AML-193 (cell line): ENCODE measurements around the gene KRT80.
A peak's percentile ranks its signal among the peaks of the same experiment; 100 is the strongest.

ENCODE experiments used
- DNase-seq, 2 experiments: peaks; one replicate each; lab custom pipeline; 2025; lab: John Stamatoyannopoulos, UW

The KRT80 gene

DNA sequence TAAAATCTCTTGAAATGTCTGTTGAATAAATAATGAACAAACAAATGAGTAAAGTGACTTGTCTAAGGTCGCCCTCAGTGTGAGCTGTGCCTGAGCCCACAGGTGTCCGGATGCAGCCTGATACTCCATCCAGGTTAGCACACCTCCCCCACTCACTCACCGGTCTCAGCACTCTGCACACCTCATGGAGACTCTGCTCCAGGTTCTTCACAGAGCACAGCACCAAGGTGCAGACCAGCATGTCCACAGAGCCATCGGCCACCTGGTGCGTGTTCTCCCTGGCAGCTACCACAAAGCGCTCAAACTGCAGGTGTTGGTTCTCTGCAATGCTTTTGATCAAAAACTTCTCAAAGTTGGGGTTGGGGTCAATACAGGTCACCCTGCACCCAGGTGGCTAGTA is 37.1 kb upstream of the KRT80 start:
- no peak for DNase-seq

DNA sequence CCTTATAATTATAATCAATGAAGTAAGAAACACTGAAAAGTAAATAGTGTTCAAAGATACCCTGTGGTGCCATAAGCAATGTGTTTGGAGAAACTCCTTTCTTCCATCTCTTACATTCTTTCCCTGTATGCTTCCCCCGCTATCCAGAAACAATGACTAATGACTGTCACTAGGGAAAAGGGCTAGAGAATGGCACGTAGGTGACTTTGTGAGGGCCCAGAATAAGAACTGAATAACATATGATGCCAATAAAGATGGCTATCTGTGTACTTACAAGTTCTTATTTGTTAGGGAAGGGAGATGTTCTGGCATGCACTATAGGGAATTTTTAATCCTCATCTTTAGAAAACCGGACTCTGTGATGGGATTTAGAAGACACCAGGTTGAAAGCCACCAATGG is 36.6 kb upstream of the KRT80 start:
- no peak for DNase-seq

DNA sequence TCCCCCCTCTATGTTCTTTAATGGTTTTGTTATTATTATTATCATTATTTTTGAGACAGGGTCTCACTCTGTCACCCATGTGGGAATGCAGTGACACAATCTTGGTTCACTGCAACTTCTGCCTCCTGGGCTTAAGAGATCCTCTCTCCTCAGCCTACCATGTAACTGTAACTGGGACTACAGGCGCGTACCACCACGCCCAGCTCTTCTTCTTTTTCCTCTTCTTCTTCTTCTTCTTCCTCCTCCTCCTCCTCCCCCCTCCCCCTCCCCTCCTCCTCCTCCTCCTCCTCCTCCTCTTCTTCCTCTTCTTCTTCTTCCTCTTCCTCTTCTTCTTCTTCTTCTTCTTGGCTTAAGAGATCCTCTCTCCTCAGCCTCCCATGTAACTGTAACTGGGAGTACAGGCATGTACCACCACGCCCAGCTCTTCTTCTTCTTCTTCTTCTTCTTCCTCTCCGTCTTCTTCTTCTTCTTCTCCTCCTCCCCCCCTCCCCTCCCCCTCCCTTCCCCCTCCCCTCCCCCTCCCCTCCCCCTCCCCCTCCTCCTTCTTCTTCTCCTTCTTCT is 35.9 kb upstream of the KRT80 start:
- no peak for DNase-seq

DNA sequence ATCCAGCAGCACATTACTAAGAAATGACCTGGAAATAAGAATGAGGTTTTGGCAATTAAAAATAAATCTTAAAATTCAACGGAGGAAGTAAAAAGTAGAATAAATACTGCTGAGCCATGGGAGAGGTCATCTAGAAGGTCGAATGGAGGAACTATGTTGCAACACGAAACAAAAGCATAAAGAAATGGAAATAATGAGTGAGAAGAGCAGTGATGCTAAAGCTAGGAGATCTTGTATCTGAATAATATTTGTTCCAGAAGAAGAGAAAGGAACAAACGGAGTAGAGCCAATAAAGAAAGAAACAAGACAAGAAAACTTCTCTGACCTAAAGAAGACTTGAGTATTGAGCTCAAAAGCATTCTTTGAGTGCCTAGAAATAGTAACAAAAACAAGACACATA is 34.6 kb upstream of the KRT80 start:
- DNase-seq: peak in 1 of 2 experiments; percentile 12

DNA sequence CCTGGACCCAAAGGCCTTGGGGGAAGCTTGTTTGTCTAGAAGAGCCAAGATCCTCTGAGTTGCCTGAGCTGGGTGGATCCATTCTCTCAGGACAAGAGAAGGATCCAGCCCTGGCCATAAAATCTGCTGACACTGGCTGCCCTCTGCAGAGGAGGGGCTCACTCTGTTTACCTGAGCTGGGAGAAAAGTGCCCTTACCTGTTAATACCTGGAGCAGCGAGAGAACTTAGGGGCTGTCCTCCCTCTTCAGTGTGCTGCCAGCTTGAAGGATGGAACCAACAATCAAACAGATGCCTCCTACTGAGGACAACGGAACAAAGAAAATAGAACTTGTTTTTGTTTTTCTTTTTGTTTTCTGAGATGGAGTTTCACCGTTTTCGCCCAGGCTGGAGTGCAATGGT is 33.9 kb upstream of the KRT80 start:
- no peak for DNase-seq

DNA sequence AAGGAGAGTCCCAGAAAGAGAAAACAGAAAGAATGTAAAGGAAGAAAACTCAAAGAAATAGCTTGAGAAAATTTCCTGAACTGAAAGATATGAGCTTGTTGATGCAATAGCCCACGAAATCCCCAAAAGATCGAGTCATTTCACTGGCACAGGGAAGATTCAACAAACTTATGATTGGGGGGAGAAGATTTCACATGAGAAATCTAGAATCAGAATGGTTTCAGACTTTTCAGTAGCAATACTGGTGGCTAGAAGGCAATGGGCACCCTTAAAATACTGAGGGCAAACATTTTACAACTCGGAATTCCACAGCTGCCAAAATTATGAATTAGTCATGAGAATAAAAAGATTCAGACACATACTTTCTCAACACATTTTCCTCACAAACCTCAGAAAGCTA is 32.3 kb upstream of the KRT80 start:
- DNase-seq: no peak

DNA sequence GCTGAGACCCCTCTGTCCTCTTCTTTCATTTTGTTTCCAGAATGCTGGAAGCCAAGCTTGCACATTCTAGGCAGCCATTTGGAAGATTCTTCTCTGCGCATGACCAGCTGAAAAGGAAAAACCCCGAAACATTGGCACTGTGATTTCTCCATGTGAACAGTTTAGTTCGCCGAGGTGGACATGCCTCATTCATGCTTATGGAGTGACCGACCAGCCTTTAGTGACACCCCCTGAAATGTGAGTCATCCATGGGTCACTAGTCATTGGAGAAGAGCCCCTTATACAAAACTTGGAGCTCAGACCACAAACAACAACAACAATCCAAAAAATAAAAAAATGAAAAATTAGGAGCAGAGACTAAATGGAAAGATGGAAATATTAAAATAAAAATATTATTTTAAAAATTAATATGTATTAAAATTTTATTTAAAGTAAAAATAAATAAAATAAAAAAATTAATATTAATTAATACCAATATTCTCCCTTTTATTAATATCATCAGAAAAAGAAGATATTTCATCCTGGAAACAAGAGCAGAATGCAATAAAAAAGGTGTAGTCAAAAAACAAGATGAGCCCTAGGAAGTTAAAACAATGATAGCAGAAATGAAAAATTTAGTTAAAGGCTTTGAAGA is 31.7 kb upstream of the KRT80 start:
- DNase-seq: no peak

DNA sequence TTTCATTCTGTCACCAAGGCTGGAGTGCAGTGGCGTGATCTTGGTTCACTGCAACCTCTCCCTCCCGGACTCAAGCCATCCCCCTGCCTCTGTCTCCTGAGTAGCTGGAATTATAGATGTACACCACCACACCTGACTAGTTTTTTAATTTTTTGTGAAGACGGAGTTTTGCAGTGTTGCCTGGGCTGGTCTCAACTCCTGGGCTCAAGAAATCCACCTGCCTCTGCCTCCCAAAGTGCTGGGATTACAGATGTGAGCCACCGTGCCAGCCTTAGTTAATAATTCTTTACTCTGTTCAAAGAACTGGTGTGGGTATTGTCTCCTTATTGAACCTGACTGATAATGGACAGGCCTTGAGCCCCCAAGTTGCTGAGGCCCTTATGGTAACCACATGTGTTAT is 30.9 kb upstream of the KRT80 start:
- no peak for DNase-seq

DNA sequence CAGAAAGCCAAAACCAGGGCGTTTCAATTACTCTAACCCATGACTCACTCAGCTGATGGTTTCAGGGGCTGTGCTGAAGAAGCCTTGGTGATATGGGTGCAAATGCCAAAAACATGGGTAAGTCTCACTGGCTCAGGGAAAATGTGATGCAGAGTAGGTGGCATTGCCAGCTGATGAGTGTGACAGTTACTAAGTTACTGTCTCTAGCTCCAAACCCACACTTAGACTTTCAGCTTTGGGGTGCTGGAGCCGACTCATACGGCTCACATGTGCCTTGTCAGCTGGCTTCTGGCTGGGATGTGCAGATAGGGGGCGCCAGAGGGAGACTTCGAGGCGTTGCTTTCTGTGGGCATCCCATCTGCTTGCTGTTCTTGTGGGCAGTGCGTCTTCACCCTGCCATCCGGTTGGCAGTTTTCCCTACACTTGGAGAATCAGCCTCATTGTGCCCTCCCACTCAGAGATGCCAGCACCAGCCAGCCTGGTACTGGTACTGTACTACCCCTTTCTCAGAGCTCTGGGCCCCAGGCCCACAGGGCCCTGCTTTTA is 30.2 kb upstream of the KRT80 start:
- DNase-seq: peak; percentile 29 to 53

DNA sequence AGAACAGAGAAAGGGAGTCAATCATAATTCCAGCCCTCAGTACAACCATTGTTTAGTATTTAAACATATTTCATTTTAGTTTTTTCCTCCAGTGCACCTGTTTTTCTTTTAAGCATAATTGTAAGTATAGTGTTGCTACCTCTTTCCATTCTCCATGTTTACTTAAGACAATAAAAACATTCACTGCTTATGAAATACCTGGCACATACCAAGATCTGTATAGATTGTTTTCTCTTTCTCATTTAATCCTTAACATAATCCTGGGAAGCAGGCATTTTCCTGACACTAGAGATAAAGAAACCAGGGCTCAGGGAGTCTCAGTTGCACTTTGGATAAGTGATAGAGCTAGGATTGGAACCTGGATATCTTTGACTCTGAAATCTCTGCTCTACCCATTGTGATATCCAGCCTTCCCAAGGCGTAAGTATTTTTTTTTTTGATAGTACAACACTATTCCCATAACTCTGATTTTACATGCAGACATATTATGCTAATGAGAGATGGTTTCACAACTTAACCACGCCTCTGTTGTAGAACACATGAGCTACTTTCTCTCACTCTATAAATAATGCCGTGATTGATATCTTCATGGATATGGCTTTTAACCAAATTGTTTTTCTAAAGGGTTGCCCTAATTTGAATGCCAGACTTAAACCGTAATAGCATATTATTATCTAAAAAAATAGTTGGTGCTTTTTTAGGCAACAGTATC is 29.4 kb upstream of the KRT80 start:
- DNase-seq: no peak

DNA sequence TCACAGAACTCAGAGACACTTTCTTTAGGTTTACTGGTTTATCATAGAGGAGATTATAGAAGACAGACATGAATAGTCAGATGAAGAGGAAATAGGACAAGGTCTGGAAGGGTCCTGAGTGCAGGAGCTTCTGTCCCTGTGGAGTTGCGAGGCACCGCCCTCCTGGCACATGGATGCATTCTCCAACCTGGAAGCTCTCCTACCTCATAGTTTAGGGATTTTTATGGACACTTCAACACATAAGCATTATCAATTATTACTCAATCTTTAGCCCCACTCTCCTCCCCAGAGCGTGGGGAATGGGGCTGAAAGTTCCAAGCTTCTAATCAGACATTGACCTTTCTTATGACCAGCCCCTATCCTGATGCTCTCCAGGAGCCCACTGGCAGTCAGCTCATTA is 28.7 kb upstream of the KRT80 start:
- no peak for DNase-seq

DNA sequence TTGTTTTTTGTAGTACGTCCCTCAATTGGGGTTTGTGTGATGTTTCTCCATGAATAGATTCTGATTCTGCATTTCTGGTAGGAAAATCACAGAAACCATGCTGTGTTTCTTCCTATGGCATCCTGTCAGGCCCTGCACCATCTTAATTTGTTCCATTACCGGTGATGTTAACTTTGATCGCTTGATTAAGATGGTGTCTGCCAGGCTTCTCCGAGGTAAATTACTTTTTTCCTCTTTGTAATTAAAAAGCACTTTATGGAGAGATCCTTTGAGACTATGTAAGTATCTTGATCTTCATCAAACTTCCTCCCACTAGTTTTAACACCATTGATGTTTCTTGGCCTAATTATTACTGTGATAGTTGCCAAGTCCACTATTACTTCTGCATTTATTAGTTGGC is 26.2 kb upstream of the KRT80 start:
- DNase-seq: no peak

DNA sequence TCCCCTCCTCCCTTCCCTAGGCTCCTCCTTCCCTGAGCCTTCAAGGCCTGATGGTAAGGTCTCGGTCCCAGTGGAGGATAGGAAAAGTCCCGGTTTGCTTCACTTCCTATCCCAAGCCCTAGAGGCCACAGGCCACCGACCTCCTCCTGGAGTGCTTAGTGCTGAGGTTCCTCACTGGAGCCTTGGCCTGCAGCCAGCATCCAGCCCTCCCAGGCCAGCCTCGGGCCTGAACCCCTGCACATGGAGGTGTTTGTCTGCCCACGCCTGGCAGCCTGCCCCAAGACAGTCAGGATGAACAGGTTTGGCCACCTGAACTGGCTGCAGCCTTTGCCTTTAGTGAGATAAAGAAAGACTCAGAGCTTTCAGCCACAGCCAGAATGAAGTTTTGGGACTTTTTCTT is 25.4 kb upstream of the KRT80 start:
- DNase-seq: no peak

DNA sequence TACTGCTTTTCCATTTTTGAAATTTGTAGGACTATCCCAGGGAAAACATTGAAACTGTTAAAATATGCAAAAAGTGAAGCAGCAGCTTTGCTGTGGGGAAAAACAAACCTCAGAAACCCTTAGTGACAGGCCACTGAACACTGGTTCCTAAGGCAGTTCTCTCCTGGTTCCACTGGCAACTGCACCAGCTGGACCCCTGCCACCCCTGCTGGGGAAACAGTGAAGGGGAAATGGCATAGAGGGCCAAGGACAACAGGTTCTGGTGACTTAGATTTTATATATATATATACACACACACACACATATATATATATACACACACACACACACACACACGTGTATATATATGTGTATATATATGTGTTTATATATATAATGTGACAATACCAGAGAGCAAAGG is 25.0 kb upstream of the KRT80 start:
- DNase-seq: no peak

DNA sequence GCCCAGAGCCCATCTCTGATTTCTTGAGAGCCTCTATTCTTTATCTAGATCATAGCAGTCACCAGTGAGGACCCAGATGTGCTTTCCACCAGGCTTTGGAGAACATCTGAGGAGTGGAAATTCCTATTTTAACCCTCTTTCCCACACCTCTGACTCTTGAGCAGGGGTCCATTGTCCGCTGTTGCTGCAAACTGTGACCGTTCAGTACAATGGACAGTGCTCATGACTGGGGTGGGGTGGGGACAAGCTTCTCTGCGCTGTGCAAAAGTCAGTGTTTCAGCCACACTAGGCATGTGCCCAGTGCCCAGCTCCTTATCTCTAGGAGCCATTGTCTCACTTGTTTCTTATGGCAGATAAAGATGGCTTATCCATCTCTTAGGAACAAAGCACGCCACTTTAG is 24.3 kb upstream of the KRT80 start:
- DNase-seq: no peak

DNA sequence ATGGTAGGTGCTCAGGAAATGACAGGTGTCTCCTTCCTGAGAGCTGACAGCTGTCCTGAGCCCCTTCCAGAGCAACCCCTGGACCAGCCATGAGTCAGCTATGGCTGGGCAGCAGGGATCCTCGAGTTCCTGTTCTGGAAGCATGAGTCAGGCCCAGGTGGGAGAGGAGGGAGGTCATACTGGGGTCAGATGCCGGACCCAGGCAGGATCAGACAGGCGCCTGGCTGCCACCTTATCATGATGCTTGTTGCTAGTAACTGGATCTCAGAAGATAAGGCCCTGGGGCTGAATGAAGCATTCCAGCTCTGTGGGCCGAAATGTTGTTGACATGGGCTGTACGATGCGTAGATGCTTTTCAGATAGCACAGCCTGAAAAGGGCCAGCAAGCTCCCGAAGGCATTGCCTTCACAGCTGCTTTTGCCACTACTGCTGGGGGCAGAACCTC is 23.8 kb upstream of the KRT80 start:
- no peak for DNase-seq

DNA sequence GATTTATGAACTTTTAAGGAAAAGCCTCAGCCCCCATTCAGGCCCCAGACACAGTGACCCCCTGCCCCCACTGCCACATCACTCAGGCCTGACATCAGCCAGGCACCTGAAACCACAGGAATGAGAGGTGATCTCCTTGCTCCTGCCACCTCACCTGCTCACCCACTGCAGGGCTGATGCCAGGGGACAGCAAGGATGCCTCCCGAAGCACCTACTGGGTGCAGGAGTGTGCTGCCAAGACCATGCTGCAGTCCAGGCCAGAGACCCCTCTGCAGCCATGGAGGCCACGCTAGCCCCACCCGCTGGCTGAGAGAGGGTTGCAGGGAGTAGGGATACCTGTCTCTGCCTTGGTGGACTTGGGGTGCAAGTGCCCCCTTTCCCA is 22.6 kb upstream of the KRT80 start:
- no peak for DNase-seq

DNA sequence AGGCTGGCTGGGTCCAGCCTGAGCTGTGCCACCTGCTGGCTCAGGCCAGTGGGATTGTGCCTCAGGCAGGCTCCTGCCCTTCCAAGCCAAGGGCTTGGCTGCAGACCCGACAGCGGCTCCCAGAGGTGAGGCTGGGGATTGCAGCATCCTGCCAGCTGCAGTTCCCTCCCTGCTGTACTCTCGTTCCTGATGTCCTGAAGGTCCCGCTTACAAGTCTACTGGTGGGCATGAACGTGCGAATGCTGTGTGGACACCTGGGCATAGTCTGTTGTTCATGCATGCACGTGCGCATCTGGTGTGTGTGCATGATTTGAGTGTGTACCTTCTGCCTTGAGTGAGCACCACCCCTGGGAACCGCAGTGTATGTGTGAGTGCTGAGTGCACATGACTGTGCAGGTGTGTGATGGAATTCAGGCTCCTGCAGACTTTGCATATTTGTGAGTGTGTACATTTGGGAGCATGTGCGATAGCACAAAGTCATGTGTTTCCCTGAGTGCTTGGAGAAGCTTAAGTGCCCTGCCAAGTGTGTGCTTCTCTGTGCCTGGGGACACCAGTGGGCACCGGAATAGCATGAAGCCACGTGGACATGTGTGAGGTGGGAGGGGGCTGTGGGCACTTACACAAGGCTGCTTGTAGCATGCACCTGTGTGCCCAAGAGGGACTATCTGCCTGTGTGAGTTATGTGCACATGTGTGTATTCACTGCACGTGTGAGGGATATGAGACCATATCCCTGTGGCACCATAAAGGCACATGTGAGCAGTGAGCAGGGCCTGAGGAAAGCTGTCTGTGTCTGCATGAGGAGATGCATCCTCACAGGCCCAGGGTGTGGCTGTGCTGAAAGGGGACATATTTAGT is 22.0 kb upstream of the KRT80 start:
- DNase-seq: peak; percentile 66 to 76

DNA sequence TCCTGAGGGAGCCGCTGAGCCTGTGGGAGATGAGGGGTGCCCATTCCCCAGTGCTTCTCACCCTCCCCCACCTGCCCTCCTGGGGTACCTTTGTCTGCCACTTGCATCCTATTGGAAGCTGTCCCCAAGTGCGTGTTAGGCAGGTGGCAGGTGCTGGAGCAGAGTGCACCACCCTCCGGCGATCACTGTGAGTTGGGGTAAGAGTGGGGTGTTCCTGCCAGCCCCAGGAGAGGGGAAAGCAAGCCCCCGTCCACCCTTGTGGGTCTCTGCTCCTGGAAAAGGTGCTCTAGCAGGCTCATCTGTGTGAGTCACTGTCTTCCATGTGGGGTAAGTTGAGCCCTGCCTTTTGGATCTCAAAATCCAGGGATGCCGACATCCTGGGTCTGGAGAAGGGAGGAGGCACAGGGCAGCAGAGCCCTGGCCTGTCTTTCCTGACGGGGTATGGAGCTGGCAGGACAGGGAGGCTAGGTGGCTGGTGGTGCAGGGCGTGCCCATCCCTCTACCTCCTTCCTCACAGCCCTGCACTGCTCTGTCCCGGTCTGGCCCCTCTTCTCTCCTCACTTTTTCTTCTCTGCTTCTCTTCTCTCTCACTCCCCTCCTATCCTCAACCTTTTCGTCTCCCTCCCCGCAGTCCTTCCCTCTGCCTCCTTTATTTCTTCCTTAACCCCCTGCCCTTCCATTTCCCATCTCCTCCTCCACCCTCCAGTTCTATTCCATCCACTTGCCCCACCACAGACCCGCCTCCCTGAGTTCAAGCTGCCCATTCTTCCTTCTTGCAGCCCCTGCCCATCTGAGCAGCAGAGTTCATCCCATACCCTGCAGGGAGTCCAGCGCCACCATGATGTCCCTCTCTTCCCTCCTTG is 21.1 kb upstream of the KRT80 start:
- DNase-seq: no peak

DNA sequence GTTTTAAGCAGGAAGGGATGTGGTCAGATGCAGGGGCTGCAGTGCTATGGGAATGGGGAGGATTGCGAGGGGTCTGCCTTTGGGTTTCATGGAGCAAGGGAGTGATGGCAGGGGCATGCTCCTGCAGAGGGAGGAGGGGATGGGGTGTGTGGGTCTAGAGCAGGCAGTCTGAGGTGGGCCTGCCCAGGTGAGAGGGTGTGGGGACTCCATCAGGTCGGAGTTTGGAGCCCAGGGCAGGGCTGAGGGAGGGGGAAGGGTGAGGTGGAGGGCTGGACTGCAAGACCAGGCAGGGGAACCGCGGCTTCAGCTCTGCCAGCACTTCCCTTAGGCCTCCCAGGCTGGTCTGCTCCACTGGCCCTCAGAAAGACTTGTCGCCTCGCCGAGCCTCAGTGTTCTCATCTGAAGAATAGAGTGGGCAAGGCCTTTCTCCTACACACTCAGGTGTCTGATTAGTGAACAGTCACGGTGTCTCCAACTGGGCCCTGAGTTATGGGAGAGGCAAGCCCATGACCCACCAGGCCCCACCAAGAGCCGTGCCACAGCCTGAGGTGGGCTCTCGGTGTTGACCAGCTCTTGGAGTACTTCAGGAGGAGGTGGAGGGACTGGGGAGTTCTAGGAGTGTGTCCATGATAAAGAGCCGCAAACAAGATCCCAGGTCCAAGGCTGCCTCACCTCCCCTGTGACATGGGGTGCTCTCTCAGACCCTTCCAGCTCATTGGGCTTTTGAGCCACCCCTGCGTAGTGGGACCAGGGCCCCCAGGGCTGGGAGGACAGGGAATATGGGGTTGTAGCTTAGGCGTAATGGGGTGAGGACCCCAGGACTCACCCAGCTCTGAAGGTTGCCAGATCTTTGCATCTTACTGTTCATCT is 20.1 kb upstream of the KRT80 start:
- DNase-seq: no peak
